Fibroblast of skin of abdomen (primary cell): ENCODE measurements around the gene TGFBR2.

ENCODE experiments used
- DNase-seq: peaks from one replicate; pipeline ENCODE4 v3.0.0-alpha.2; 2013

TGFBR2 gene

GRCh38 chr3:30637310-30638219 is 31.2 kb downstream of the TGFBR2 start:
- DNase-seq: no peak

GRCh38 chr3:30638685-30639412 is 32.4 kb downstream of the TGFBR2 start:
- no peak for DNase-seq

- no peak for DNase-seq
These were observed 33.5 kb downstream of the TGFBR2 start for GRCh38 chr3:30639937-30640336.

GRCh38 chr3:30640851-30641250 is 34.5 kb downstream of the TGFBR2 start:
- DNase-seq: no peak

- DNase-seq: no peak
These were observed 35.2 kb downstream of the TGFBR2 start for GRCh38 chr3:30641416-30642251.

- DNase-seq: no peak
These were observed 36.5 kb downstream of the TGFBR2 start for GRCh38 chr3:30642849-30643361.

GRCh38 chr3:30643763-30644462 is 37.5 kb downstream of the TGFBR2 start:
- no peak for DNase-seq

GRCh38 chr3:30644615-30645014 is 38.2 kb downstream of the TGFBR2 start:
- DNase-seq: peak; percentile 85

GRCh38 chr3:30645077-30645476 is 38.7 kb downstream of the TGFBR2 start:
- no peak for DNase-seq

GRCh38 chr3:30646181-30646876 is 39.9 kb downstream of the TGFBR2 start:
- peak; percentile 76 for DNase-seq

- DNase-seq: no peak
These were observed 40.8 kb downstream of the TGFBR2 start for GRCh38 chr3:30646961-30647752.

- no peak for DNase-seq
These were observed 42.4 kb downstream of the TGFBR2 start for GRCh38 chr3:30648670-30649357.

- peak; percentile 75 for DNase-seq
These were observed 43.3 kb downstream of the TGFBR2 start for GRCh38 chr3:30649572-30650318.

- no peak for DNase-seq
These were observed 44.1 kb downstream of the TGFBR2 start for GRCh38 chr3:30650348-30650995.

GRCh38 chr3:30654269-30654668 is 47.9 kb downstream of the TGFBR2 start:
- DNase-seq: no peak

GRCh38 chr3:30655187-30655812 is 48.9 kb downstream of the TGFBR2 start:
- DNase-seq: peak; percentile 52

GRCh38 chr3:30656624-30657141 is 50.3 kb downstream of the TGFBR2 start:
- no peak for DNase-seq

GRCh38 chr3:30657914-30658313 is 51.5 kb downstream of the TGFBR2 start:
- peak; percentile 63 for DNase-seq
